Brain microvascular endothelial cell (primary cell): Measurements from ENCODE around the gene ENHO.

Experiments
- DNase-seq: peaks from one replicate; pipeline ENCODE4 v3.0.0-alpha.2; 2020
- H3K27ac ChIP-seq: fragments of 250-450 bp; sonication (Bioruptor Pico); 2 replicates; pipeline ENCODE4 v1.5.1; 2020; ENCODE audit warnings: mild to moderate bottlenecking, moderate library complexity
- H3K27me3 ChIP-seq: fragments of 250-450 bp; sonication (Bioruptor Pico); replicated peaks from 2 replicates; pipeline ENCODE4 v1.5.1; 2020; ENCODE audit warnings: mild to moderate bottlenecking
- H3K36me3 ChIP-seq: fragments of 250-450 bp; sonication (Bioruptor Pico); replicated peaks from 2 replicates; pipeline ENCODE4 v1.5.1; 2020; ENCODE audit warnings: mild to moderate bottlenecking
- H3K4me3 ChIP-seq: 2 replicates; pipeline ENCODE4 v1.5.1; 2011; ENCODE audit warnings: low read depth, mild to moderate bottlenecking, control low read depth, low read length, moderate library complexity
- CTCF ChIP-seq: IDR thresholded peaks from 2 replicates; pipeline ENCODE4 v1.5.1; 2011; ENCODE audit warnings: low read depth, mild to moderate bottlenecking, moderate library complexity, low read length, control low read depth, inconsistent platforms; ENCODE audit errors: missing control alignments
- in situ Hi-C: cut with HindIII; loops from 2 replicates; pipeline ENCODE4 v1.10.0; 2017; ENCODE audit warnings: low sequenced_read_pairs, low pct_ligation_motif_present

Gene ENHO

GRCh38 chr9:34493972-34494535 lies 28.7 kb downstream of the ENHO start:
- Histone ChIP-seq H3K27ac (no peak overlapping the region), H3K27me3 (no peaks in the 10 kb centered on the region), H3K4me3 (no peak overlapping the region), H3K36me3 (no peaks in the 10 kb centered on the region)
- in situ Hi-C loops: no loop called here
- DNase-seq: peak; percentile 22
- TF ChIP-seq CTCF: no peak

- Histone ChIP-seq H3K36me3 (no peaks in the 10 kb centered on the region), H3K27ac (no peak overlapping the region), H3K4me3 (no peak overlapping the region), H3K27me3 (no peaks in the 10 kb centered on the region)
- no peak for TF ChIP-seq CTCF
- in situ Hi-C loops: no loop called here
- no peak for DNase-seq
Measured at GRCh38 chr9:34492051-34492450, 30.7 kb downstream of the ENHO start.

- H3K27me3 ChIP-seq: no peaks in the 10 kb centered on the region
- DNase-seq: no peak
- H3K36me3 ChIP-seq: no peaks in the 10 kb centered on the region
- in situ Hi-C loops: no loop called here
- no peak overlapping the region for H3K27ac ChIP-seq
- no peak overlapping the region for H3K4me3 ChIP-seq
- TF ChIP-seq CTCF: no peak
Measured at GRCh38 chr9:34491596-34491995, 31.2 kb downstream of the ENHO start.

GRCh38 chr9:34490760-34491159 lies 32.0 kb downstream of the ENHO start:
- H3K36me3 ChIP-seq: no peaks in the 10 kb centered on the region
- in situ Hi-C loops: no loop called here
- TF ChIP-seq CTCF: no peak
- DNase-seq: no peak
- H3K27me3 ChIP-seq: no peaks in the 10 kb centered on the region
- H3K27ac ChIP-seq: no peak overlapping the region
- no peak overlapping the region for H3K4me3 ChIP-seq

GRCh38 chr9:34490360-34490759 lies 32.4 kb downstream of the ENHO start:
- Histone ChIP-seq H3K27me3 (no peaks in the 10 kb centered on the region), H3K4me3 (no peak overlapping the region), H3K27ac (no peak overlapping the region), H3K36me3 (no peaks in the 10 kb centered on the region)
- in situ Hi-C loops: no loop called here
- no peak for TF ChIP-seq CTCF
- DNase-seq: no peak

- no peaks in the 10 kb centered on the region for H3K27me3 ChIP-seq
- TF ChIP-seq CTCF: no peak
- H3K36me3 ChIP-seq: no peaks in the 10 kb centered on the region
- H3K27ac ChIP-seq: no peak overlapping the region
- no peak for DNase-seq
- in situ Hi-C loops: no loop called here
- no peak overlapping the region for H3K4me3 ChIP-seq
Measured at GRCh38 chr9:34486572-34486971, 36.2 kb downstream of the ENHO start.
